GM21737 (cell line): ENCODE results near the gene CLIC4.
"Not testable (repeated sequence)": the region's sequence is repeated elsewhere in the genome, so short reads cannot be mapped to it uniquely, and the experiment has no call there.

Experiments used
- ATAC-seq: cut with Tn5 transposase; IDR thresholded peaks from one replicate; pipeline ENCODE4 v1.9.1; 2021; ENCODE audit warnings: mild to moderate bottlenecking, moderate library complexity; ENCODE audit not compliant: unreplicated experiment

CLIC4 gene

GRCh38 chr1:24872061-24872850 is 127.0 kb downstream of the CLIC4 start:
- no peak for ATAC-seq

- ATAC-seq, result no peak
These were observed 127.9 kb downstream of the CLIC4 start for GRCh38 chr1:24873148-24873547.

GRCh38 chr1:24874056-24874455 is 128.8 kb downstream of the CLIC4 start:
- ATAC-seq, result no peak

GRCh38 chr1:24874611-24875234 is 129.5 kb downstream of the CLIC4 start:
- ATAC-seq, result no peak

- ATAC-seq, result no peak
These were observed 130.0 kb downstream of the CLIC4 start for GRCh38 chr1:24875257-24875656.

- ATAC-seq, result no peak
These were observed 130.8 kb downstream of the CLIC4 start for GRCh38 chr1:24875991-24876506.

- ATAC-seq, result no peak
These were observed 132.8 kb downstream of the CLIC4 start for GRCh38 chr1:24878045-24878444.

- ATAC-seq, result no peak
These were observed 133.8 kb downstream of the CLIC4 start for GRCh38 chr1:24878775-24879742.

GRCh38 chr1:24881034-24881433 is 135.8 kb downstream of the CLIC4 start:
- no peak for ATAC-seq

- ATAC-seq, result no peak
These were observed 139.5 kb downstream of the CLIC4 start for GRCh38 chr1:24884751-24885150.

GRCh38 chr1:24886241-24886640 is 141.0 kb downstream of the CLIC4 start:
- no peak for ATAC-seq

GRCh38 chr1:24888061-24888970 is 143.1 kb downstream of the CLIC4 start:
- ATAC-seq, result no peak

- ATAC-seq, result no peak
These were observed 143.9 kb downstream of the CLIC4 start for GRCh38 chr1:24888971-24889676.

- ATAC-seq, result no peak
These were observed 145.6 kb downstream of the CLIC4 start for GRCh38 chr1:24890887-24891286.

GRCh38 chr1:24891367-24891766 is 146.1 kb downstream of the CLIC4 start:
- not testable (repeated sequence) for ATAC-seq

GRCh38 chr1:24892188-24893153 is 147.2 kb downstream of the CLIC4 start:
- no peak for ATAC-seq

- ATAC-seq, result no peak
These were observed 148.2 kb downstream of the CLIC4 start for GRCh38 chr1:24893431-24893830.
